Mammary epithelial cell (primary cell): ENCODE results near the gene CAB39L.

Experiments used
- CTCF ChIP-seq, 2 donors: IDR thresholded peaks in 1 of 2; conservative IDR thresholded peaks in 1 of 2; 2 replicates each; pipeline ENCODE4 v1.5.1; 2011 to 2012; ENCODE audit warnings: inconsistent platforms in 2 of 2, low read length in 2 of 2, mild to moderate bottlenecking in 2 of 2, control low read depth in 1 of 2, low read depth in 1 of 2; ENCODE audit not compliant: insufficient read depth in 1 of 2; ENCODE audit errors: extremely low read depth in 1 of 2
- EZH2 ChIP-seq: IDR thresholded peaks from 2 replicates; pipeline ENCODE4 v1.6.1; 2012; ENCODE audit warnings: low read length, inconsistent platforms, borderline replicate concordance

- TF ChIP-seq CTCF (conservative IDR thresholded peaks at IDR 0.05 in 1 of 2, IDR thresholded peaks at IDR 0.05 in 1 of 2; ENCODE audit: extremely low read depth in 1 of 2, insufficient read depth in 1 of 2, low read depth in 1 of 2, low read length in 2 of 2): no peak
- no peak for TF ChIP-seq EZH2
These were observed 2.6 kb upstream of the CAB39L start for GRCh38 chr13:49446473-49446872.
